ENCODE measurements around the gene TRPM4.
"Not testable (repeated sequence)": the region's sequence is repeated elsewhere in the genome, so short reads cannot be mapped to it uniquely, and the experiment has no call there.

The TRPM4 gene

DNA sequence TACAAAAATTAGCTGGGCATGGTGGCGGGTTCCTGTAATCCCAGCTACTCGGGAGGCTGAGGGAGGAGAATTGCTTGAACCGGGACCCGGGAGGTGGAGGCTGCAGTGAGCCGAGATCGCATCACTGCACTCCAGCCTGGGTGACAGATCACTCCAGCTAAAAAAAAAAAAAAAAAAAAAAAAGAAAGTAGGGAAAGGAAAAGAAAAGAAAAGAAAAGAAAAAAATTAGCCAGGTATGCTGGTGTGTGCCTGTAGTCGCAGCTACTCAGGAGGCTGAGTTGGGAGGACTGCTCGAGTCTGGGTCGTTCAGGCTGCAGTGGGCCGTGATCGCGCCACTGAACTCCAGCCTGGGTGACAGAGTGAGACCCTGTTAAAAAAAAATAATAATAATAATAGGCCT, 30.4 kb upstream of the TRPM4 start:
- DNase-seq (ENCODE audit: low read depth in 2 of 2): not testable (repeated sequence)

DNA sequence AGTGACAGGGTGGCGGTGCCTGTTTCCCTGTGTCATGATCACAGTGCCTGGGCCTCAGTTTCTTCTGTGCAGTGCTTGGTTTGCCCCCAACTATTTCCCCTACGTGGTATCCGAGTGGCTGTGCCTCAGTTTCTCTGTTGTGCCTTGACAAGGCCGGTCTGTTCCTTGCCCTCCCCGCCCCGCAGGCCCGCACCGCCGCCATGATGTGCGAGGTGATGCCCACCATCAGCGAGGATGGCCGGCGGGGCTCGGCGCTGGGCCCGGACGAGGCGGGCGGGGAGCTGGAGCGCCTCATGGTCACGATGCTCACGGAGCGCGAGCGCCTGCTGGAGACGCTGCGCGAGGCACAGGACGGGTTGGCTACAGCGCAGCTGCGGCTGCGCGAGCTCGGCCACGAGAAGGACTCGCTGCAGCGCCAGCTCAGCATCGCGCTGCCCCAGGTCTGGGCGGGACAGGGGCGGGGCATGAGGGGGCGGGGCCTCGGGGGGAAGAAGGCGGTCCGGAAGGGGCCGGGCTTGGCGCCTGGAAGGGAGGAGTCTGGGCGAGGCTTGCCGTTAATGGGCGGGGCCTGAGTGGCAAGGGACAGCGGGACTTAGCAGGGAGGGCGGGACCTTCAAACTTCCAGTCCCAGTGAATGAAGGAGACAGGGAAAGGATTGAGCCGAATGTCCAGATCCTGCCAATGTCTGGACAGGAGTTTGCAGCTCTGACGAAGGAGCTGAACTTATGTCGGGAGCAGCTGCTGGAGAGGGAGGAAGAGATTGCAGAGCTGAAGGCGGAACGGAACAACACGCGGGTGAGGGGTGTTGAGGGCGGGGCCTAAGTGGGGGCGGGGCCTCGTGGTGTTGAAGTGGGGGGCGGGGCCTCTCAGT, 29.7 kb upstream of the TRPM4 start:
- DNase-seq (ENCODE audit: low read depth in 2 of 2): peak; percentile 88 to 90

DNA sequence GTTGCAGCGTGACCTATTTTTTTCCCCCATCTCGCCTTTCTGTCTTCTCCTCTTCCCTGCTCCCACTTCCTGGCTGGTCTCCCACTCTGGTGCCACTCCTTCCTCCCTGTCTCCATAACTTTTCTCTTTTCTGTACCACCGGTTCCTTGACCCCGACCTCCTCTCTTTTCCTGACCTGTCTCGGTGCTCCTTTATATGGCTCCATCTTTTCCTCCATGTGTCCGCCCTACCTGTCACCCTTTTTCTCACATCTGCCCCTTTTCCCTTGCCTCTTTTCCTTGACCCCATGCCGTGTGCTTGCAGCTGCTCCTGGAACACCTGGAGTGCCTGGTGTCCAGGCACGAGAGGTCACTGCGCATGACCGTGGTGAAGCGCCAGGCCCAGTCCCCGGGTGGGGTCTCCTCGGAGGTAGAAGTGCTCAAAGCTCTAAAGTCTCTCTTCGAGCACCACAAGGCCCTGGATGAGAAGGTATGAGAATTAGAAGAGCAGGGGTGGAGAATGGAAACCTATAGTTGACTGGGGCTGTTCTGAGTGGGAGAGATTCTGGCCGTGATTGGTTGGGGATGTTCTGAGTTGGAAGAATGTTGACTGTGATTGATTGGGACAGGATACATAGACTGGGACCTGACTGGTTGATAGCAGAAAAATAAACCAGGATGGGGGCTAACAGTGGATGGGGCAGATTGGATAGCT, 28.9 kb upstream of the TRPM4 start:
- DNase-seq (ENCODE audit: low read depth in 2 of 2): no peak

DNA sequence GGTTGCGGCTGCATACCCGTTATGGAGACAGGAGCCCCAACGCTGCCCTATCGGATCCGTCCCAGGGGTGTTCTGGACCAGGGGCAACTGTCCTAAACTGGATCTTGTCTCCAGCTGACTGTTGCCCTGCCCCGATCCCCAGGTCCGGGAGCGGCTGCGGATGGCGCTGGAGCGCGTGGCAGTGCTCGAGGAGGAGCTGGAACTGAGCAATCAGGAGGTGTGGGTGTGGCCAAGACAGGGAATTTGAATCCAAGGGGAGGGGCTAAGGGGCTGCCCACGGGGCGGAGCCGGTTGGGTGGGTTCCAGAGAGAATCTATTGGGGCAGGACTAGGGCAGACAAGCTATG, 28.4 kb upstream of the TRPM4 start:
- no peak for DNase-seq (ENCODE audit: low read depth in 2 of 2)

DNA sequence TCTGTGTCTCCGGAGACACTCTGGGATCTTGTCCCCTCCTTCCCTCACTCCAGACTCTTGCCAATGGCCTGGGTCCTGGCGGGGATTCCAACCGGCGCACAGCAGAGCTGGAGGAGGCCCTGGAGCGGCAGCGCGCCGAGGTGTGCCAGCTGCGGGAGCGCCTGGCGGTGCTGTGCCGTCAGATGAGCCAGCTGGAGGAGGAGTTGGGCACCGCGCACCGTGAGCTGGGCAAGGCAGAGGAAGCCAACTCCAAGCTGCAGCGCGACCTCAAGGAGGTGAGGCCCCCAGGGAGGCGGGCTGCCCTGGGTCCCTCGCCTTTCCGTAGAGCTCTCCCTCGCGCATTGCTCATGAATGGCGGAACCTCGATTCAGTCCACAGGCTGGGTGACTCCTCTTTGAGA, 27.3 kb upstream of the TRPM4 start:
- DNase-seq (ENCODE audit: low read depth in 2 of 2): no peak

DNA sequence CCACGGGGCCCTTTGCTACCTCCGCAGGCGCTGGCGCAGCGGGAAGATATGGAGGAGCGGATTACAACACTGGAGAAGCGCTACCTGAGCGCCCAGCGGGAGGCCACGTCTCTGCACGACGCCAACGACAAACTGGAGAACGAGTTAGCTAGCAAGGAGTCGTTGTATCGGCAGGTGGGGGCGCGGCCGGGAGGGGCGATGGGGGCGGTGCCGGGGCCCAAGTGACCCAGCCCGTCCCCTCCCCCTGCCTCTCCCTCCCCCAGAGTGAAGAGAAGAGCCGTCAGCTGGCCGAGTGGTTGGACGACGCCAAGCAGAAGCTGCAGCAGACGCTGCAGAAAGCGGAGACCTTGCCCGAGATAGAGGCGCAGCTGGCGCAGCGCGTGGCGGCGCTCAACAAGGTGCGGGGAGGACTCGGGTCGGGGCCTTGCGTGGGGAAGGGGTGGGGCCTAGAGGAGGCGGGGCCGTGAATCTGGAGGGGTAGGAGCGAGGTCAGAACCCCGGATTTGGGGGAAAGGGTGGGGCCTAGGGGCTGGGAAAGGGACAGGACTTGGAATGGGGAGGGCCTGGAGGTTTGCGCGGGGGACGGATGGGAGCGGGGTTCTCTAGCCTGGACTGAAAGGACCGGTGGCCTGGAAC, 24.5 kb upstream of the TRPM4 start:
- DNase-seq (ENCODE audit: low read depth in 2 of 2): no peak

DNA sequence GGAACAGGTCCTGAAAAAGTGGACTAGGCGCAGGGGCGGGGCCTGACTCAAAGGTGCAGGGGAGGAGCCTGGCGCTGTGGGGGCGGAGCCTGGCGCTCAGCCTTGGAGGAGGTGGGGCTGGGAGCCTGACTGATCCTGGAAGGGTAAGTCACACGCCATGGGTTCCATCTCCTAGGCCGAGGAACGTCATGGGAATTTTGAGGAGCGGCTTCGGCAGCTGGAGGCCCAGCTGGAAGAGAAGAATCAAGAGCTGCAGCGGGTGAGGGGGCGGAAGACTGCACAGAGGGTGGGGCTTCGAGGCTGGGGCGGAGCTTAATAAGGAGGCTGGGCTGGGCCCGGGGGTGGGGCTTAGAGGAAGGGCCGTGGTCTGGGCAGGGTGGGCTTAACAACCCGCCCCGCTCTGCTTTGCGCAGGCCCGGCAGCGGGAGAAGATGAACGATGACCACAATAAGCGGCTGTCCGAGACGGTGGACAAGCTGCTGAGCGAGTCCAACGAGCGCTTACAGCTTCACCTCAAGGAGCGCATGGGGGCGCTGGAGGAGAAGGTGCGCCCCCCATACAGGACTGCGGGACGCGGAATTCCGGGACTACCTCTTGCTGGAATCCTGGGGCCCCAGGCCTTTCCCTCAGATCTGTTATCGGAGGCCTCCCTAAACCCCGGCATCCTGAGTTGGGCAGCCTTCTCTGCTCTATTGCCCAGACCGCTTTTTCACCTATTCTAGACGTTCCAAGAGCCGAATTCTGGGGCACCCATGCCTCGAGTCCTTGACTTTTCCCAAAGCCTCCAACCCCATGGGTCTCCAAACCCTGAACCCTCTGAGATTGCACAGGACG, 23.8 kb upstream of the TRPM4 start:
- DNase-seq (ENCODE audit: low read depth in 2 of 2): no peak

DNA sequence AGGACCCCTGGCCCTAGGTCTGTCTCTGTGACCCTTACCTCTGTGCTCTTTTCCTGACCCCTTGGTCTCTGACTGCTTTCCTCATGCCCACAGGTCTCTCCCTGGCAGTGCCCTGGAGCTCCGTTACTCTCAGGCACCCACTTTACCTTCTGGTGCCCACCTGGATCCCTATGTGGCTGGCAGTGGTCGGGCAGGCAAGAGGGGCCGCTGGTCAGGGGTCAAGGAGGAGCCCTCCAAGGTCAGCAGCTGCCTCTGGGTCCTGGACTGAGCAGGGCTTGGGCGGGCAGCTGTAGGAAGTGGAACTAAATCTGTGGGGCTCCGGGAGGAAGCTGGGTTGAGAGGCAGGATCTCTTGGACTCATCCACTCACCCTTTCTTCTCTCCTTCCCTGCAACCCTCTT, 21.9 kb upstream of the TRPM4 start:
- no peak for DNase-seq (ENCODE audit: low read depth in 2 of 2)

DNA sequence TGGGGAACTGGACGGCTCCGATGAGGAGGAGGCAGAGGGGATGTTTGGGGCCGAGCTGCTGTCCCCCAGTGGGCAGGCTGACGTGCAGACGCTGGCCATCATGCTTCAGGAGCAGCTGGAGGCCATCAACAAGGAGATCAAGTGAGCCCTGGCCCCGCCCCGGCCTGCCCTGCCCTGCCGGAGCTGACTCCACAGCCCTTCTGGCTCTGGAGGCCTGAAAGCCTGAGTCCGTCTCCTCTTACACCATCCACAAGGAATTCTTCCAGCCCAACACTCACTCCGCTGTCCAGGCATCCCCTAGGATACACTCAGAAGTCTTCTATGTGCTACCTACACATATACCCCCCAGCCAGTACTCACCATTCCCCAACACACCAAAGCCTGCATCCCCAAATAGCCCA, 20.8 kb upstream of the TRPM4 start:
- DNase-seq (ENCODE audit: low read depth in 2 of 2): no peak

DNA sequence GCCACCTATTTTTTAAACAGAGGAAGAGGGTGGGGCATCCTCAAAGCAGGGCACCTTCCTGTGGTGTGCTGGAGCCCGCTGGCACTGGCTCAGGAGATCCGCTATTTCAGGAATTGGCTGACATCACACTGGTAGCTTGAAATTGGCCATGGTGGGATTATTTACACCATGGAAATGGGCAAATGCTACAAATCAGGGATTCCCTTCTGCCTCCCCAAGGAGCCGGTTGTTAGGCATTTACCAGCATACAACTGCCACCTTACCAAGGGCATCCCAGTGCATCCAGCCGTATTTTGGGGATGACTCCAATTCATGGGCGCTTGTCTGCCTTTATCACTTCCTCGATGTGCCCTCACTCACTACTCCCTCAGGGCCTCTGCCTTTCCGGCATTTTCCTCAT, 16.6 kb upstream of the TRPM4 start:
- DNase-seq (ENCODE audit: low read depth in 2 of 2): no peak

DNA sequence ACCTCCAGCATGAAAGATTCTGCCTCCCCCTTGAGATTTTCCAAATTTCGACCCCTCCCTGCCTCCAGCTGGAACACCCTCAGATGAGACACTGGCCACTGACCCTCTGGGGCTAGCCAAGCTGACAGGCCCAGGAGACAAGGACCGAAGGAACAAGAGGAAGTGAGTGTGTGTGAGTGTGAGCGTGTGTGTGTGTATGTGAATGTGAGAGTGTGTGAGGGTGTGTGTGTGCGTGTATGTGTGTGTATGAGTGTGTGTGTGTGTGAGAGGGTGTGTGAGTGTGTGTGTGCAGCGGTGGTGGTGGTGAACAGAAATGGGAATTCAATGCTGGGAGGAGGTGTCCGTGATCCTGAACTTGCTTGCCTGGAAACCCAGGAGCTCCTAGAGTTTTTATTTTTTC, 16.2 kb upstream of the TRPM4 start:
- DNase-seq (ENCODE audit: low read depth in 2 of 2): no peak

DNA sequence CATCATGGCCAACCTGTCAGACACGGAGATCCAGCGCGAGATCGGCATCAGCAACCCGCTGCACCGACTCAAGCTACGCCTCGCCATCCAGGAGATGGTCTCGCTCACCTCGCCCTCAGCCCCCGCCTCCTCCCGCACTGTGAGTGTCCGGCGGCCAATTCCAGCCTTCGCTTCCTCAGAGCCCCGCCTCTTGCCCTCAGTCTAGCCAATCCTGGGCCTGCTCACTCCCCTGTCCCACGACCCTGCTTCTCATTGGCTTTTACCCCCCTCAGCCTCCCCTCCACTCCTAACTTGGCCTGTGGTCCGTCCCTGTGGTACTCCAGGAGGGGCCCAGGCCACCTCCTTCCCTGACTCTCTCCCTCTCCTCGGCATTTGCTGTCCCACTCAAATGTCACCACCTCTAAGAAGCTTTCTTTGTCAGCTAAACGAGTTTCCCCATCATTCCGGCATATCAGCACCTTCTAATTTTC, 14.7 kb upstream of the TRPM4 start:
- DNase-seq (ENCODE audit: low read depth in 2 of 2): peak; percentile 18 to 48

DNA sequence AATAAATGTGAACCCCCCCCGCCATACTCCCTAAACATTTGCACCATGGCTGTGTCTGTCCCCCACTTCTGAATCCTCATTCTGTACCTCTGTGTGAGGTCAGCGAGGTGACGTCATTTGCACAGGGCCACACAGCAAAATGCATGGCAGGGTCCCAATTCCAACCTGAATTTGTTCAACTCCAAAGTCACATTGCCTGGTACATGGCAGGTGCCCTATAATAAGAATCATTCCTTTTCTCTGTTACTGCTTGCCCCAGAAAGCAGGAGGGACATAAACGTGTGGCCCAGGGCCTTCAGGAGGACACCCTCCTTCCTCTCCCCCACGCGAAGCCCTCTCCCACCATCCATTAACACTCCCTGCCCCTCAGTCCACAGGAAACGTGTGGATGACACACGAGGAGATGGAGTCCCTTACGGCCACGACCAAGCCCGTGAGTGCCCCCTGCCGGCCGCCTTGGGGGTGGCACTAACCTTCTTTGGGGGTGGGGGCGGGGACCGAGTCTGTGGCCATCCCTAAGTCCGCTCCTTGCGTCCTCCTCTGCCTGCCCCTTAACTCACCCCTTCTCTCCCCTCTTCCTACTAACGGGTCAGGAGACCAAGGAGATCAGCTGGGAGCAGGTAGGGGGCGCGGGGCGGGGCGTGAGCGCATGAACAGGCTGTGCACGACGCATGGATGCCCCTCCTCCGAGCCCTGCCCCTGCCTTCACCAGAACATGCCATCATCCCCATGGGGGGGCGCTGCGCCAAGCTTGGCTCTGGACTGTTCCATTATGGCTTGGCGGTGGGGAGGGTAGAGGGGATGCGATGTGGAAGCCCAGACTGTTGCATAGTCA, 11.8 kb upstream of the TRPM4 start:
- peak; percentile 48 to 49 for DNase-seq (ENCODE audit: low read depth in 2 of 2)

DNA sequence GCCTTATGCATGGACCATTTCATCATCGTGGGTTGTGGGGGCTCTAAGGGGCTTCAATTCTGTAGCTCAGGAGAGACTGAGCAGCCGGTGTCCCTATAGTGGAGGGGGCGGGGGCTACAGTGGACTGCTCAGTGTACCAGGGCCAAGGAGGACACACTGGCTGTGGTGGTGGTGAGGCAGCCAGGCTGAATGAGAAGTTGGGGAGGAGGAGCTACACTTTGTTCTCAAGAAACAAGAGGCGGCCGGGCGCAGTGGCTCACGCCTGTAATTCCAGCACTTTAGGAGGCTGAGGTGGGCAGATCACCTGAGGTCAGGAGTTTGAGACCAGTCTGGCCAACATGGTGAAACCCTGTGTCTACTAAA, 11.2 kb upstream of the TRPM4 start:
- DNase-seq (ENCODE audit: low read depth in 2 of 2): not testable (repeated sequence)

DNA sequence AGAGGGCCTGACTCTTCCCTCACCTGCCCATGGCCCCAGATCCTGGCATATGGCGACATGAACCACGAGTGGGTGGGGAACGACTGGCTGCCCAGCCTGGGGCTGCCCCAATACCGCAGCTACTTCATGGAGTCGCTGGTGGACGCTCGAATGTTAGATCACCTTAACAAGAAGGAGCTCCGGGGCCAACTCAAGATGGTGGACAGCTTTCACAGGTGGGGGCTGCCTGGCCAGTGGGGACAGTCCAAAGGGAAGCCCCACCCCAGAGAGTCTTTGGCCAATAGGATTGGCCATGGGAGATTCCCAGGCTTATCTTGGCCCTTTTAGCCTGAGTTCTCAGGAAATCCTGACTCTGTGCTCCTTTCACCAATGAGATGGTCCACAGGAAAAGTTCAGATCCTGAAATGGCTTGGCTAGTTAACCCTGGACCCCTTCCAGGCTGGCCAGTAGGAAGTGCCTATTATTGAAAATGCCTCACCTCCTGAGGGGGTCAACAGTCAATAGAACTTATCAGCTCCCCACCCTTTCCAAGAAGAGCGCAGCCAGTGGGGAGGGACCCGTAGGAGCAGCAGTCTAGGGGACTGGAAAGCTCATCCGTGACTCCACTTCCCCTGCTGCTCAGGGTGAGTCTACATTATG, 9.4 kb upstream of the TRPM4 start:
- no peak for DNase-seq (ENCODE audit: low read depth in 2 of 2)

DNA sequence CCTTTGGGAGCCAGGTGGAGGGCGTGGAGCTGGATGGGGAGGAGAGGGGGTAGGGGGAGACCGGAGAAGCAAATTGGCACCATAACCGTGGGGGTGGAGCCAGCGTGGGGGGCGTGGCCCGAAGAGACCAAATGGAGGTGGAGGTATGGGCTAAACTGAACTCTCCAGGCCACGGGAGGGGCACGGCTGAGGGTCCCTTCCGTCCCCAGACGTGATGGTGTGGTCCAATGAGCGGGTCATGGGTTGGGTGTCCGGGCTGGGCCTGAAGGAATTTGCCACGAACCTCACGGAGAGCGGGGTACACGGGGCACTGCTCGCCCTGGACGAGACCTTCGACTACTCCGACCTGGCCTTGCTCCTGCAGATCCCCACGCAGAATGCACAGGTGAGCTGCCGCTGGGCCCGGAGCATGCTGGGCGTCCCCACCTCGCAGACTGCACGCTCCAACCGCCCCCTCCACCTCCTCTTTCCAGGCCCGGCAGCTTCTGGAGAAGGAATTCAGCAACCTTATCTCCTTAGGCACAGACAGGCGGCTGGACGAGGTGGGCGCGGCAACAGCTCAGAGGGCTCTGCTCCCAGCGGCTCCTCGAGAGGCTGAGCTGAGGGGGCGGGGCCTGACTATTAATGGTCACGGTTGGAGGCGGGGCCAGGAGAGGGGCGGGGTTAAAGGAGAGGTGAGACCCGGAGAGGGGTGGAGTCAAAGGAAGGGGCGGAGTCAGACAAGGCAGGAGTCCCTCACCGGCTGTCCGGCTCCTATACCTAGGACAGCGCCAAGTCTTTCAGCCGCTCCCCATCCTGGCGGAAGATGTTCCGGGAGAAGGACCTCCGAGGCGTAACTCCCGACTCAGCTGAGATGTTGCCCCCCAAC, 8.6 kb upstream of the TRPM4 start:
- peak; percentile 58 to 61 for DNase-seq (ENCODE audit: low read depth in 2 of 2)

DNA sequence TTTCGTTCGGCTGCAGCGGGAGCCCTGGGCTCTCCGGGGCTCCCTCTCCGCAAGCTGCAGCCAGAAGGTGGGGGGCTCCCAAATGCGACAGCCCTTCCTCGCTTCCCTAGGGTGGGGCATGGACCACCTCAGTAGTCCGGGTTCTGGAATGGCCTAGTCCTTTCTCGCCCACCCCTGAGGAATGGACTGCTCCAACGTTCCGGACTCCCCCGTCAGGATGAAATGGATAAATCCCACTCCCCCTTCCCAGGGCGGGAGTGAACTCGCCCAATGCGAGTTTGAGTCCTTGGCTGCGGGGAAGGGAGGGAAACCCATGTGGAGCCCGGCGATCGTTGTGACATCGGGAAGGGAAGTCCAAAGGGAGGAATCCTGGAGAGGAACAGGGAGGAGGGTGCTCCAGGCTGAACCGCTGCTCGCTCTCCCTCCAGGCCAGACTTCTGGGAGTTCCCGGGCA, 7.9 kb upstream of the TRPM4 start:
- DNase-seq (ENCODE audit: low read depth in 2 of 2): no peak

DNA sequence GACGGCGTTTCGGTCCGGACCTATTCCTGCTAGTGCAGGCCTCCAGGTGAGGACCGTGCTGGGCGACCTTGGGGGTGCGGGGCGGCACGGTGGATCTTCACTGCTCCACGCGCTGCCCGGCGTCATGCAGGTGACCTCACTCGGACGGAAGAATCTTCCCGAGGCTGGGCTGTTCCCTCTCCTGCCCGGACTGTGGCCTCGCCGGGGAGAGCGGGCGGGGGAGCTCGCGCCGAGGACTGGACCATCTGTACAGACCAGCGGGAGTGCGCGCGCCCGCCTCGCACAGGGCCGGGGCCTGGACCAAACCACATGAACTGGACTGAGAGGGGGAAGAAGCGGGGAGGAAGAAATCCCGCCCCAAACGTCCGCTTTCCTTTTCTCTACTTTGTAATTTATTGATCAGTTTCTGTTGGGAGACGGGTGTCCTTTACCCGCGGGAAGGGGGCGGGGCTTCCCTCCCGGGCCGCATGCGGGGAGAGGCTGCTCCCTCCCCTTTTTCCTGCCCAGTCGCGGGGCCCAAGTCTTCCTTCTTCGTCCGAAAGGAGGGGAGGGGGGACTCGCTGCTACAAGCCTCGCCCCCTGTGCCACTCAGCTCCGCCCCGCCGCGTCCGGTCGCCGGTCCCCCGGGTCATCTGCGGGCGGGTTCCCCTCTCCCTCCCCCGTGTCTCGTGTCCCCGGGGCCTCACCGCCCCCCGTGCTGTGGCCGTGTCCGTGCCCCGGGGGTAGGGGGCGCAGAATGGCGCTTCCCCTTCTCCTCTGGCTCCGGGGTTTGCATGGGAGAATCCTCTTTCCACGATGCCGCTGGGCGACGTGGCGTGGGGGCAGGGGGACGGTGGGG, 7.3 kb upstream of the TRPM4 start:
- DNase-seq (ENCODE audit: low read depth in 2 of 2): peak in 1 of 2 donors; percentile 17

DNA sequence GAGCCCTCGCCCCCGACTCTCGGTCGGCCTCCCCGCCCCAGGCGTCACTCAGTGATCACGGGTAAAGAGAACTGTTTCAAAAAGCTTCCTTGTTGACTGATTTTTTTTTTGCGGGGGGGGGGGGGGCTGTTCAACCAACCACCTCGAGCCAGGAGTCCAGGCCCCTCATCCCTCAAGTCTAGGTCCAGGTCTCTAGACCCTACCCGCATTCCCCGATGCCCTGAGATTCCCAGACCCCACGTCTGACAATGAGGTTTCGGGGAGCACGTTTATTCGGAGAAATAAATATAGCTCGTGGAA, 6.7 kb upstream of the TRPM4 start:
- no peak for DNase-seq (ENCODE audit: low read depth in 2 of 2)

Data from stimulated activated CD8-positive, alpha-beta memory T cell treated with anti-CD3 and anti-CD28 coated beads, Interleukin-7, amount 100 ng/mL, for 4 hours (primary cell).